GM10266 (cell line): ENCODE results near the gene SSMEM1.
"Not testable (repeated sequence)": the region's sequence is repeated elsewhere in the genome, so short reads cannot be mapped to it uniquely, and the experiment has no call there.

Experiments used
- DNase-seq: peaks from one replicate; pipeline ENCODE4 v3.0.0; 2012; ENCODE audit errors: extremely low spot score
- TF ChIP-seq, protein P1 (sequence below): IDR thresholded peaks from 2 replicates; pipeline ENCODE4 v1.5.1; 2012; ENCODE audit warnings: mild to moderate bottlenecking, low read depth; ENCODE audit not compliant: control insufficient read depth, insufficient read depth; ENCODE audit errors: missing control alignments

Gene SSMEM1

DNA sequence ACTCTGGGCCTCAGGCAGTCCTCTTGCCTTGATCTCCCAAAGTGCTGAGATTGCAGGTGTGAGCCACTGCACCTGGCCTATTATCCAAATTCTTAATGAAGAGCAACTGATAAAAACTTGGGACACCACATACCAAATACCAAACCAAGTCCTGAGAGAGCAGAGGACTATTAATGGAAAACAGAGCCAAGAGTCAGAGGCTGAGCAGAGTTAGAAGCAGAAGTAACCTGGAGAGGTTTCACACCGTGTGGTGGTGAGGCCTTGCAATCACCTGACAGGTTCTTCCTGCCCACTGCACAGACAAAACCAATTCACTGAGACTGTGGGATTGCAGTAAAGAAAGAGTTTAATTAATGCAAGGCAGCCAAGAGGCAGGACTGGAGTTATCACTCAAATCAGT is 16.0 kb downstream of the SSMEM1 start:
- TF ChIP-seq, protein P1, sequence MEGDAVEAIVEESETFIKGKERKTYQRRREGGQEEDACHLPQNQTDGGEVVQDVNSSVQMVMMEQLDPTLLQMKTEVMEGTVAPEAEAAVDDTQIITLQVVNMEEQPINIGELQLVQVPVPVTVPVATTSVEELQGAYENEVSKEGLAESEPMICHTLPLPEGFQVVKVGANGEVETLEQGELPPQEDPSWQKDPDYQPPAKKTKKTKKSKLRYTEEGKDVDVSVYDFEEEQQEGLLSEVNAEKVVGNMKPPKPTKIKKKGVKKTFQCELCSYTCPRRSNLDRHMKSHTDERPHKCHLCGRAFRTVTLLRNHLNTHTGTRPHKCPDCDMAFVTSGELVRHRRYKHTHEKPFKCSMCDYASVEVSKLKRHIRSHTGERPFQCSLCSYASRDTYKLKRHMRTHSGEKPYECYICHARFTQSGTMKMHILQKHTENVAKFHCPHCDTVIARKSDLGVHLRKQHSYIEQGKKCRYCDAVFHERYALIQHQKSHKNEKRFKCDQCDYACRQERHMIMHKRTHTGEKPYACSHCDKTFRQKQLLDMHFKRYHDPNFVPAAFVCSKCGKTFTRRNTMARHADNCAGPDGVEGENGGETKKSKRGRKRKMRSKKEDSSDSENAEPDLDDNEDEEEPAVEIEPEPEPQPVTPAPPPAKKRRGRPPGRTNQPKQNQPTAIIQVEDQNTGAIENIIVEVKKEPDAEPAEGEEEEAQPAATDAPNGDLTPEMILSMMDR, result no peak
- DNase-seq, result no peak

GRCh38 chr7:130224210-130224609 is 16.6 kb downstream of the SSMEM1 start:
- DNase-seq, result no peak
- TF ChIP-seq, protein P1, result no peak

- DNase-seq, result not testable (repeated sequence)
Observed at GRCh38 chr7:130224923-130225322, 17.3 kb downstream of the SSMEM1 start.

- TF ChIP-seq, protein P1, result no peak
- no peak for DNase-seq
Observed at GRCh38 chr7:130226333-130226732, 18.7 kb downstream of the SSMEM1 start.

GRCh38 chr7:130227883-130228575 is 20.4 kb downstream of the SSMEM1 start:
- TF ChIP-seq, protein P1, result no peak
- no peak for DNase-seq

- DNase-seq, result no peak
- TF ChIP-seq, protein P1, result no peak
Observed at GRCh38 chr7:130228840-130229502, 21.3 kb downstream of the SSMEM1 start.

GRCh38 chr7:130229981-130230380 is 22.3 kb downstream of the SSMEM1 start:
- DNase-seq, result not testable (repeated sequence)

- TF ChIP-seq, protein P1, result no peak
Observed at GRCh38 chr7:130231792-130232191, 24.1 kb downstream of the SSMEM1 start.

More at GRCh38 chr7:130231792-130232191, 24.1 kb downstream of the SSMEM1 start:
- DNase-seq, result no peak
